Thoracic aorta (tissue), 2 donors: Measurements from ENCODE around the gene PHC3. TPM values are rescaled to one million over a fixed set of nuclear protein-coding genes. Genes with fewer than 3 reads are reported as not detected.

Experiments used
- ATAC-seq: fragments of 150-250 bp; one replicate; pipeline ENCODE4 v1.8.0; 2017; ENCODE audit warnings: low read depth; ENCODE audit not compliant: insufficient number of reproducible peaks, low FRiP score
- DNase-seq: peaks from one replicate; pipeline ENCODE4 v3.0.0-alpha.2; 2020; ENCODE audit warnings: low spot score
- H3K27ac ChIP-seq, 2 donors: fragments of 200-600 bp; sonication (generic); 1 replicate in 1 of 2; 2 replicates in 1 of 2; pipeline ENCODE4 v1.5.1; 2016; ENCODE audit warnings: mild to moderate bottlenecking in 2 of 2, moderate library complexity in 2 of 2
- H3K27me3 ChIP-seq: fragments of 200-600 bp; sonication (generic); replicated peaks from 2 replicates; pipeline ENCODE4 v1.6.0; 2016; ENCODE audit warnings: mild to moderate bottlenecking; ENCODE audit not compliant: insufficient read depth
- H3K36me3 ChIP-seq: fragments of 200-600 bp; sonication (generic); one replicate; pipeline ENCODE4 v1.5.1; 2016
- H3K4me1 ChIP-seq, 2 donors: fragments of 200-600 bp; sonication (generic); 1 replicate in 1 of 2; 2 replicates in 1 of 2; pipeline versions ENCODE4 v1.5.1 to v1.6.0; 2016; ENCODE audit warnings: low read depth in 2 of 2, mild to moderate bottlenecking in 1 of 2; ENCODE audit not compliant: control insufficient read depth in 1 of 2
- H3K4me3 ChIP-seq: fragments of 200-600 bp; sonication (generic); 2 replicates; pipeline ENCODE4 v1.5.1; 2016; ENCODE audit warnings: mild to moderate bottlenecking
- H3K9me3 ChIP-seq: fragments of 200-600 bp; sonication (generic); 2 replicates; pipeline ENCODE4 v1.5.1; 2016
- CTCF ChIP-seq: fragments of 200-600 bp; sonication (generic); IDR thresholded peaks from one replicate; pipeline ENCODE4 v1.5.1; 2019; ENCODE audit warnings: antibody characterized with exemption
- total RNA-seq, 2 donors: library from RNA; depleted of rRNA; stranded (reverse); fragments of >200 nt; gene quantifications; one replicate each; pipeline versions ENCODE4 v1.1.0 to v1.2.3, GENCODE V29; 2016

PHC3 gene
- total RNA-seq, 2 donors from 2014 or later, result 78.0 to 123 TPM

- ATAC-seq, result no peak
- H3K27ac ChIP-seq, result no peak overlapping the region
- H3K4me1 ChIP-seq, result peaks cover 20 to 34% of the 10 kb centered on the region in 2 donors
Observed at GRCh38 chr3:170155604-170156003, 25.9 kb downstream of the PHC3 start.

GRCh38 chr3:170154569-170155143, 26.9 kb downstream of the PHC3 start:
- Histone ChIP-seq H3K4me1 (peaks cover 20 to 28% of the 10 kb centered on the region in 2 donors), H3K4me3 (peak overlapping the region; percentile 19), H3K9me3 (no peaks in the 10 kb centered on the region), H3K36me3 (no peaks in the 10 kb centered on the region), H3K27ac (no peak overlapping the region), H3K27me3 (no peaks in the 10 kb centered on the region)
- no peak for ATAC-seq
- DNase-seq, result no peak
- no peak for TF ChIP-seq CTCF

More at GRCh38 chr3:170155604-170156003, 25.9 kb downstream of the PHC3 start:
- Histone ChIP-seq H3K9me3 (no peaks in the 10 kb centered on the region), H3K4me3 (no peak overlapping the region), H3K27me3 (no peaks in the 10 kb centered on the region), H3K36me3 (no peaks in the 10 kb centered on the region)
- TF ChIP-seq CTCF, result no peak
- no peak for DNase-seq

GRCh38 chr3:170154084-170154483, 27.4 kb downstream of the PHC3 start:
- no peak for DNase-seq
- no peaks in the 10 kb centered on the region for H3K36me3 ChIP-seq
- peaks cover 20 to 25% of the 10 kb centered on the region in 2 donors for H3K4me1 ChIP-seq
- ATAC-seq, result no peak
- no peak overlapping the region for H3K4me3 ChIP-seq
- H3K27me3 ChIP-seq, result no peaks in the 10 kb centered on the region
- no peak for TF ChIP-seq CTCF
- H3K9me3 ChIP-seq, result no peaks in the 10 kb centered on the region
- no peak overlapping the region for H3K27ac ChIP-seq

GRCh38 chr3:170151536-170151935, 30.0 kb downstream of the PHC3 start:
- TF ChIP-seq CTCF, result no peak
- no peak for ATAC-seq

GRCh38 chr3:170149016-170149415, 32.5 kb downstream of the PHC3 start:
- Histone ChIP-seq H3K27me3 (no peaks in the 10 kb centered on the region), H3K36me3 (peaks cover 5% of the 10 kb centered on the region), H3K9me3 (no peaks in the 10 kb centered on the region), H3K4me3 (no peak overlapping the region), H3K27ac (no peak overlapping the region), H3K4me1 (peaks cover 4 to 12% of the 10 kb centered on the region in 2 donors)
- no peak for ATAC-seq
- DNase-seq, result no peak
- no peak for TF ChIP-seq CTCF

More at GRCh38 chr3:170151536-170151935, 30.0 kb downstream of the PHC3 start:
- Histone ChIP-seq H3K4me3 (no peak overlapping the region), H3K27ac (no peak overlapping the region), H3K9me3 (no peaks in the 10 kb centered on the region), H3K27me3 (no peaks in the 10 kb centered on the region), H3K36me3 (no peaks in the 10 kb centered on the region), H3K4me1 (peaks cover 20 to 25% of the 10 kb centered on the region in 2 donors)
- no peak for DNase-seq
